ENCODE measurements around the gene KRT4.

DNA sequence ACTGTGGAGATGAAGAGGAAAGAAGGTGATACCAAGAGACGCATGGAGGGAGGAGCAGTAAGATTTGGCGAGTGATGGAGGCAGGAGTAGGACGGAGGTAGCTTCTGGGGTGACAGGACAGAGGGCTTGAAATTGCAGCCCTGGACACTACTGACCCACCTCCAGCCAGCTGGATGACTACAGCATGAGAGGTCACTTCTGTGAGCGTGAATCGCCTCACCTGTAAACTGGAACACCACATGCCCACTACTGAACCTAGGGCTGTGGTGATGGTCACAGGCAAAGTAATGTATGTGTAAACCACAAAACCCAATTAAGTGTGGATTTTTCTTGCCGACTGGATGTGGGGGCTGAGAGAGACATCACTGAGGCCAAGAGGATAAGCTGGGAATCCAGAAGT is 6.6 kb upstream of the KRT4 start:
- TF ChIP-seq, protein P1, sequence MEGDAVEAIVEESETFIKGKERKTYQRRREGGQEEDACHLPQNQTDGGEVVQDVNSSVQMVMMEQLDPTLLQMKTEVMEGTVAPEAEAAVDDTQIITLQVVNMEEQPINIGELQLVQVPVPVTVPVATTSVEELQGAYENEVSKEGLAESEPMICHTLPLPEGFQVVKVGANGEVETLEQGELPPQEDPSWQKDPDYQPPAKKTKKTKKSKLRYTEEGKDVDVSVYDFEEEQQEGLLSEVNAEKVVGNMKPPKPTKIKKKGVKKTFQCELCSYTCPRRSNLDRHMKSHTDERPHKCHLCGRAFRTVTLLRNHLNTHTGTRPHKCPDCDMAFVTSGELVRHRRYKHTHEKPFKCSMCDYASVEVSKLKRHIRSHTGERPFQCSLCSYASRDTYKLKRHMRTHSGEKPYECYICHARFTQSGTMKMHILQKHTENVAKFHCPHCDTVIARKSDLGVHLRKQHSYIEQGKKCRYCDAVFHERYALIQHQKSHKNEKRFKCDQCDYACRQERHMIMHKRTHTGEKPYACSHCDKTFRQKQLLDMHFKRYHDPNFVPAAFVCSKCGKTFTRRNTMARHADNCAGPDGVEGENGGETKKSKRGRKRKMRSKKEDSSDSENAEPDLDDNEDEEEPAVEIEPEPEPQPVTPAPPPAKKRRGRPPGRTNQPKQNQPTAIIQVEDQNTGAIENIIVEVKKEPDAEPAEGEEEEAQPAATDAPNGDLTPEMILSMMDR (IDR thresholded peaks at IDR 0.05): no peak
- TF ChIP-seq POLR2AphosphoS5 (IDR thresholded peaks at IDR 0.05) (no peak), POLR2A (IDR thresholded peaks at IDR 0.05) (no peak)
